AG10803 (cell line): Measurements from ENCODE around the gene DDIT3.

Experiments
- DNase-seq: peaks from one replicate; pipeline ENCODE4 v3.0.0; 2010; ENCODE audit warnings: low read depth
- H3K4me3 ChIP-seq: 2 replicates; pipeline ENCODE4 v1.5.1; 2011; ENCODE audit warnings: mild to moderate bottlenecking, low read length, control low read depth
- CTCF ChIP-seq: conservative IDR thresholded peaks from 2 replicates; pipeline ENCODE4 v1.5.1; 2011; ENCODE audit warnings: mild to moderate bottlenecking, low read length, control low read depth, inconsistent platforms

DDIT3 gene

GRCh38 chr12:57530396-57531142 lies 10.3 kb upstream of the DDIT3 start:
- DNase-seq, result no peak
- H3K4me3 ChIP-seq, result no peak overlapping the region
- TF ChIP-seq CTCF, result no peak

- DNase-seq, result no peak
- no peak overlapping the region for H3K4me3 ChIP-seq
- no peak for TF ChIP-seq CTCF
These were observed 9.5 kb upstream of the DDIT3 start for GRCh38 chr12:57529831-57530230.

- DNase-seq, result no peak
- H3K4me3 ChIP-seq, result no peak overlapping the region
- TF ChIP-seq CTCF, result no peak
These were observed 8.7 kb upstream of the DDIT3 start for GRCh38 chr12:57528831-57529555.

- no peak for TF ChIP-seq CTCF
- H3K4me3 ChIP-seq, result no peak overlapping the region
These were observed 7.9 kb upstream of the DDIT3 start for GRCh38 chr12:57528176-57528575.

GRCh38 chr12:57527184-57527583 lies 6.9 kb upstream of the DDIT3 start:
- TF ChIP-seq CTCF, result no peak
- no peak overlapping the region for H3K4me3 ChIP-seq
- no peak for DNase-seq

More at GRCh38 chr12:57528176-57528575, 7.9 kb upstream of the DDIT3 start:
- DNase-seq, result no peak

GRCh38 chr12:57526477-57527126 lies 6.3 kb upstream of the DDIT3 start:
- no peak overlapping the region for H3K4me3 ChIP-seq
- no peak for DNase-seq
- no peak for TF ChIP-seq CTCF
